Stimulated activated memory B cell treated with anti-CD40 and anti-IgM and Interleukin-4, amounts not matched to agents 10 μg/mL and 1 μg/mL and 100 μg/mL, for 72 hours (primary cell): ENCODE data around the gene SLC5A1.
"Not testable (repeated sequence)": the region's sequence is repeated elsewhere in the genome, so short reads cannot be mapped to it uniquely, and the experiment has no call there.

Source experiments
- ATAC-seq: fragments of 150-1000 bp; cut with Tn5 transposase; 2 replicates; pipeline ENCODE4 v1.10.0; 2021
- H3K27ac Mint-ChIP-seq: one replicate; pipeline ENCODE4 v1.8.0; 2022; ENCODE audit warnings: mild to moderate bottlenecking, mixed read lengths
- H3K27me3 Mint-ChIP-seq: one replicate; pipeline ENCODE4 v1.8.0; 2022; ENCODE audit warnings: mixed read lengths
- H3K36me3 Mint-ChIP-seq: one replicate; pipeline ENCODE4 v1.8.0; 2022; ENCODE audit warnings: mixed read lengths
- H3K4me1 Mint-ChIP-seq: one replicate; pipeline ENCODE4 v1.8.0; 2022; ENCODE audit warnings: mixed read lengths
- H3K4me3 Mint-ChIP-seq: one replicate; pipeline ENCODE4 v1.8.0; 2022; ENCODE audit warnings: mild to moderate bottlenecking, moderate library complexity, mixed read lengths
- H3K9me3 Mint-ChIP-seq: one replicate; pipeline ENCODE4 v1.8.0; 2022; ENCODE audit warnings: mixed read lengths

The SLC5A1 gene

DNA sequence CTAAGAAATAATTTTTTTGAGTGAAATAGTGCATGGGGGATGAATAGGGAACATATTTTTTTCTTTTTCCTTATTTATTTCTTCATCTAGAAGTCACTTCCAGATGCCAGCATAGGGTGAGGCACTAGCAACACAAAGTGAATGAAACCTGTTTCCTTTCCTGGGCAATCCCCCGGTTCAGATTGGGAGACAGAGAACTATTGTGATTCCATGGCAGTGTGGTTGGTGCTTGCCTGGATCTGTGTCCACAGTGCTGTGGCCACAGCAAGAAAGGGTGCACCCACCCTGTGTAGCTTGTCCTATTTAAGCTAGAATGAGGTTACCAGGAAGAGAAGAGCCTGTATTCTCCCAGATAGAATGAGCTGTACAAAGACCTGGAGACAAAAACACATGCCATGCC is 57.6 kb downstream of the SLC5A1 start:
- H3K27ac Mint-ChIP-seq, result no peak overlapping the region
- peaks cover 17% of the 10 kb centered on the region for H3K27me3 Mint-ChIP-seq
- no peaks in the 10 kb centered on the region for H3K36me3 Mint-ChIP-seq
- H3K9me3 Mint-ChIP-seq, result no peaks in the 10 kb centered on the region
- H3K4me3 Mint-ChIP-seq, result no peak overlapping the region
- ATAC-seq, result no peak
- H3K4me1 Mint-ChIP-seq, result no peaks in the 10 kb centered on the region

- Mint-ChIP-seq H3K27me3 (peaks cover 31% of the 10 kb centered on the region), H3K9me3 (no peaks in the 10 kb centered on the region), H3K27ac (no peak overlapping the region), H3K4me1 (no peaks in the 10 kb centered on the region), H3K4me3 (no peak overlapping the region), H3K36me3 (no peaks in the 10 kb centered on the region)
- no peak for ATAC-seq
Observed at GRCh38 chr22:32103658-32104315, 60.7 kb downstream of the SLC5A1 start.

- H3K9me3 Mint-ChIP-seq, result no peaks in the 10 kb centered on the region
- no peak overlapping the region for H3K27ac Mint-ChIP-seq
- no peaks in the 10 kb centered on the region for H3K36me3 Mint-ChIP-seq
- H3K27me3 Mint-ChIP-seq, result peaks cover 52% of the 10 kb centered on the region
- no peak overlapping the region for H3K4me3 Mint-ChIP-seq
- no peaks in the 10 kb centered on the region for H3K4me1 Mint-ChIP-seq
- no peak for ATAC-seq
Observed at GRCh38 chr22:32106930-32107329, 63.9 kb downstream of the SLC5A1 start.

GRCh38 chr22:32112380-32112779 is 69.3 kb downstream of the SLC5A1 start:
- Mint-ChIP-seq H3K36me3 (no peaks in the 10 kb centered on the region), H3K9me3 (no peaks in the 10 kb centered on the region), H3K4me3 (no peak overlapping the region), H3K4me1 (no peaks in the 10 kb centered on the region), H3K27ac (no peak overlapping the region), H3K27me3 (peaks cover 53% of the 10 kb centered on the region)
- ATAC-seq, result no peak

DNA sequence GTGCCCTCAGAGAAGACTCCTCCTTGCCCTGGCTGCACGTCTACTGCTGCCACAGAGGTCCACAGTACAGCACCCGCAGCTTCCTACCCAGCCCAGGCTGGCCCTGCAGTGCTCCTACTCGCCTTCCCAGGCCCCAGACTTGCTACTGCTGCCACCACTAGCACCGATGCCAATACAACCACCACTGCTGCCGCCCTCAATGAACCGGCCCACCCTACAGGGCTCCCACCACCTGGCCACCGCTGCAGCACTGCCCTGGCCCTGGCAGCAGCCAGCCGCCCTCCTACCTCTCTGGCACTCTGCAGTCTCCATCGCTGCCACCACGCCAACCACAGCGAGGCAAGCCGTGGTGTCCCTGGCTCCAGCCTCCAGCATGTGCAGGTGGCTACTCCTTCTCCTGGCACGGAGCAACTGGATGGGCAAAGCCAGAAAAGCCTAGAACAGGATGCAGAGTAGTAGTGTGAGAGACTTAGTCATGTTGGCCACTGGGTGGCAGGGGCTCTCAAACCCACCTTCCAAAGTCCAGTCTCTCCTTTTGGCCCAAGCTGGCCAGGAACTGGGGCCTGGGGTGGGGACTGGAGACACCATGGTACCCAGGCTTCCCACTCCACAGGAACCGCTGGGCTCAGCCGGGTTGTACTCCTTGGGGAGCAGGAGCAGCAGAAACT is 76.6 kb downstream of the SLC5A1 start:
- no peak for ATAC-seq
- Mint-ChIP-seq H3K27me3 (peaks cover 23% of the 10 kb centered on the region), H3K4me3 (no peak overlapping the region), H3K27ac (no peak overlapping the region), H3K36me3 (no peaks in the 10 kb centered on the region), H3K4me1 (peaks cover 8% of the 10 kb centered on the region), H3K9me3 (no peaks in the 10 kb centered on the region)

DNA sequence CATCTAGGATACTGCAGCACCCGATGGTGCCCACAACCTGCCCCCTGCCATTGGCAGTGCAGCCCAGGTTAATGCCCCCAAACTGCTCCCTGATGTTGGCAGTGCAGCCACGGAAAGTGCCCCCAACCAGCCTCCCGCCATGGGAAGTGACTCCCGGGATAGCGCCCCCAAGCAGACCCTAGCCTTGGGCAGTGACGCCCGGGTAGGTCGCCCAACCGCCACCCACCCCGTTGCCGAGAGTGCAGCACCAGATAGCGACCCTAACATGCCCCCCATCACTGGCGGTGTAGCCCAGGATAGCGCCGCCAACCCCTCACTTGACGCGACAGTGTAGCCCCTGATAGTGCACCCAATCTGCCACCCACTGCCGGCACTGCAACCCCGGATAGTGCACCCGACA is 77.5 kb downstream of the SLC5A1 start:
- ATAC-seq, result no peak
- Mint-ChIP-seq H3K27me3 (peaks cover 23% of the 10 kb centered on the region), H3K4me3 (no peak overlapping the region), H3K4me1 (peaks cover 15% of the 10 kb centered on the region), H3K9me3 (no peaks in the 10 kb centered on the region), H3K27ac (no peak overlapping the region), H3K36me3 (no peaks in the 10 kb centered on the region)

DNA sequence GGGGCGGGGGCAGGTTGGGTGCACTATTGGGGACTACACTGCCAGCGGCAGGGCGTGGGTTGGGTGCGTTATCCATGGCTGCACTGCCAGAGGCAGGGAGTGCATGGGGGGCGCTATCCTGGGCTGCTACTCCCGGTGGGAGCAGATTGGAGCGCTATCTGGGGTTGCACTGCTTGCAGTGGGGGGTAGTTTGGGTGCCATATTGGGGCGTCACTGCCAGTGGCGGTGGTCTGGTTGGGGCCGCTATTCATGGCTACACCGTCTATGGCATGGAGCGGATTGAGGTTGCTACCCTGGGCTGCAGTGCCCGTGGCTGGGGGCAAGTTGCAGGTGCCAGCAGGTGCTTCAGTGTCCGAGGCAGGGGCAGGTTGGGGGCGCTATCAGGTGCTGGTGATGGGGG is 79.8 kb downstream of the SLC5A1 start:
- H3K9me3 Mint-ChIP-seq, result no peaks in the 10 kb centered on the region
- H3K4me1 Mint-ChIP-seq, result peaks cover 15% of the 10 kb centered on the region
- H3K27ac Mint-ChIP-seq, result no peak overlapping the region
- ATAC-seq, result no peak
- H3K27me3 Mint-ChIP-seq, result peaks cover 10% of the 10 kb centered on the region
- H3K4me3 Mint-ChIP-seq, result no peak overlapping the region
- H3K36me3 Mint-ChIP-seq, result no peaks in the 10 kb centered on the region

DNA sequence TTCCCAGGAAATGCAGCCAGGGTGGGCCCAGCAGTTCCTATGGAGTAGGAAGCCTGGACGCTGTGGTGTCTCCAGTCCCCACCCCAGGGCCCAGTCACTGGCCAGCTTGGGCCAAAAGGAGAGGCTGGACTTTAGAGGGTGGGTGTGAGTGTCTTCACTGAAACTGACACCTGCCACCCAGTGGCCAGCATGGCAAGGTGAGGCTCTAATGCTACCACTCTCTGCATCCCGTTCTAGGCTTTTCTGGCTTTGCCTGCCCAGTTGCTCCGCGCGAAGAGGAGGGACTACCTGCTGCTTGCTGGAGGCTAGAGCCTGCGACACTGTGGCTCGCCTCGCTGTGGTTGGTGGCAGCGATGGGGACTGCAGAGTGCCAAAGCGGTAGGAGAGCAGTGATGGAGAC is 80.6 kb downstream of the SLC5A1 start:
- ATAC-seq, result no peak
- Mint-ChIP-seq H3K27ac (no peak overlapping the region), H3K27me3 (peaks cover 10% of the 10 kb centered on the region), H3K4me3 (no peak overlapping the region), H3K9me3 (no peaks in the 10 kb centered on the region), H3K4me1 (peaks cover 15% of the 10 kb centered on the region), H3K36me3 (no peaks in the 10 kb centered on the region)

- Mint-ChIP-seq H3K9me3 (no peaks in the 10 kb centered on the region), H3K27me3 (no peaks in the 10 kb centered on the region), H3K36me3 (no peaks in the 10 kb centered on the region), H3K4me1 (peaks cover 15% of the 10 kb centered on the region), H3K4me3 (no peak overlapping the region), H3K27ac (no peak overlapping the region)
- ATAC-seq, result no peak
Observed at GRCh38 chr22:32127904-32128303, 84.8 kb downstream of the SLC5A1 start.

DNA sequence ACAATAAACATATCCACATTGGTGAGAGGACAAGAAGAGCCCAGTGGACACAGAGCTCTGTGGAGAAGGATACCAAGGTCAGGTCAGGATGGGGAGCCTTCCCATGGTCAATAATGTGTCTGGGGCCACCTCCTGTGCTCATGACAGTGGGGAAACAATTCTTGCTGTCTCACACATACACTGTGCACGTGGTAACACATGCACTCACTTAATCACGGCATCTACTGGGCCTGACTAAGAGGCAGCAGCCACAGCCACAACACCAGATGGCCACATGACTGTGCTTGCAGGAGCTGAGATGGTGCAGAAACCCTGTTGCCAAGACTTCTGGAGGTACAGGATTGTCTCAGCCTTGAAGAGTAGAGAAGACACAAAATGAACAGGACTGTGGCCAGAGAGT is 87.4 kb downstream of the SLC5A1 start:
- ATAC-seq, result no peak
- no peak overlapping the region for H3K27ac Mint-ChIP-seq
- no peaks in the 10 kb centered on the region for H3K4me1 Mint-ChIP-seq
- H3K9me3 Mint-ChIP-seq, result no peaks in the 10 kb centered on the region
- H3K27me3 Mint-ChIP-seq, result no peaks in the 10 kb centered on the region
- no peaks in the 10 kb centered on the region for H3K36me3 Mint-ChIP-seq
- H3K4me3 Mint-ChIP-seq, result no peak overlapping the region

GRCh38 chr22:32132126-32132525 is 89.1 kb downstream of the SLC5A1 start:
- no peak overlapping the region for H3K4me3 Mint-ChIP-seq
- no peaks in the 10 kb centered on the region for H3K9me3 Mint-ChIP-seq
- H3K27me3 Mint-ChIP-seq, result no peaks in the 10 kb centered on the region
- no peak for ATAC-seq
- H3K4me1 Mint-ChIP-seq, result no peaks in the 10 kb centered on the region
- H3K36me3 Mint-ChIP-seq, result no peaks in the 10 kb centered on the region
- no peak overlapping the region for H3K27ac Mint-ChIP-seq

DNA sequence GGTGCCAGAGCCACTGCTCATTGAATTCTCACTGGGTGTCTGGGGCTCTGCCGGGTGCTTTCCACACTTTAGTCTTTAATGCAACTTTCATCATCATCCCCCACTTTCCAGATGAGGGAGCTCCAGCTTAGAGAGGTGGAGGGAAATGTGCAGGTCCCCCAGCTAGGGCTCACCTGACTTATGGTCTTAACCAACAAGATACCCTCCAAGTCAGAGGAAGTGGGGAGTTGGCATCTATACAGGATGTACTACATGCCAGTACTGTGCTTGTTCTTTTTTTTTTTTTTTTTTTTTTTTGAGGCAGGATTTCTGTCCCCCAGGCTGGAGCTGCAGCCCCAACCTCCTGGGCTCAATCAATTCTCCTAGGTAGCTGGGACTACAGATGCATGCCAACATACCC is 89.7 kb downstream of the SLC5A1 start:
- H3K36me3 Mint-ChIP-seq, result no peaks in the 10 kb centered on the region
- peaks cover 6% of the 10 kb centered on the region for H3K4me1 Mint-ChIP-seq
- no peak for ATAC-seq
- no peak overlapping the region for H3K4me3 Mint-ChIP-seq
- H3K9me3 Mint-ChIP-seq, result no peaks in the 10 kb centered on the region
- no peaks in the 10 kb centered on the region for H3K27me3 Mint-ChIP-seq
- H3K27ac Mint-ChIP-seq, result no peak overlapping the region

- peaks cover 17% of the 10 kb centered on the region for H3K4me1 Mint-ChIP-seq
- H3K36me3 Mint-ChIP-seq, ATAC-seq, H3K4me3 Mint-ChIP-seq, H3K9me3 Mint-ChIP-seq, H3K27ac Mint-ChIP-seq, H3K27me3 Mint-ChIP-seq: not testable (repeated sequence)
Observed at GRCh38 chr22:32134796-32135195, 91.7 kb downstream of the SLC5A1 start.

DNA sequence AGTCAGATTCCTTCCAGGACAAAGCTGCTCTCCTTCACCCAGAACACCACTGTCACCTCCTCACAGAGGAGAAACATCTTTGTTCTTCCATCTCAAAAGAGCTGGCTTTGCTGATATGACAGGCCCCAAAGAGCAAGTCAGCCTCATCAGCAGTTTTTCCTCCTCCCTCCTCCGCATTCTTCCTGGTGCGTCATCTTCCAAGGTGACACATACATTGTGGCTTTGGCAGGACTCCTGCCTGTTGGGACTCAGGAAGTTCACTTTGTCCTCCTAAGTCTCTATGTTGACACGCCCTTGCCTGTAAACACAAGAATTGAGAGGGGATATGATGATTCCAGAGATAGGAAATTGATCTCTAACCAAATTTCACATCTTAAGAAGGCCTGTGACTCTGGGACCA is 92.9 kb downstream of the SLC5A1 start:
- not testable (repeated sequence) for H3K27ac Mint-ChIP-seq

DNA sequence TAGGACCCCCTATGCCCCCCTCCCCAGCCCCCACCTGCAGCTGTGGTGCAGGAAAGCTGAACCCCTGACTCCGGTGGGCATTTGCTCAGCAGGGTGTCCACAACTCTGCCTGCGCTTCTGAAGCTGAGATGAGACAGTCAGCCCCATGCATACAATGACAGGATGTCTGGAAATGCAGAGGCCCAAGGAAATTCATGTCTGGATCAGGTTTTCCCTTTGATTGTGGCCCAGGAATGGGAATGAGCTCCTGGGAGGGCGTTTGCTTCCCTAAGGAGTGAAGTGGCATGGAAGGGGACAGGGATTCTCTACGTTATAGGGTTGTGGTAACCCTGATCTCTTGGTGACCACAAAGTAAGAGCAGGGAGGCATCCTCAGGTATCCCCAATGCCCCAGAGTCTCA is 93.8 kb downstream of the SLC5A1 start:
- peak overlapping the region; percentile 81 for H3K27ac Mint-ChIP-seq
- not testable (repeated sequence) for H3K27me3 Mint-ChIP-seq, H3K4me3 Mint-ChIP-seq

More for the DNA sequence above, 92.9 kb downstream of the SLC5A1 start:
- not testable (repeated sequence) for H3K9me3 Mint-ChIP-seq, H3K4me3 Mint-ChIP-seq, H3K27me3 Mint-ChIP-seq, ATAC-seq, H3K36me3 Mint-ChIP-seq
- H3K4me1 Mint-ChIP-seq, result peaks cover 17% of the 10 kb centered on the region

DNA sequence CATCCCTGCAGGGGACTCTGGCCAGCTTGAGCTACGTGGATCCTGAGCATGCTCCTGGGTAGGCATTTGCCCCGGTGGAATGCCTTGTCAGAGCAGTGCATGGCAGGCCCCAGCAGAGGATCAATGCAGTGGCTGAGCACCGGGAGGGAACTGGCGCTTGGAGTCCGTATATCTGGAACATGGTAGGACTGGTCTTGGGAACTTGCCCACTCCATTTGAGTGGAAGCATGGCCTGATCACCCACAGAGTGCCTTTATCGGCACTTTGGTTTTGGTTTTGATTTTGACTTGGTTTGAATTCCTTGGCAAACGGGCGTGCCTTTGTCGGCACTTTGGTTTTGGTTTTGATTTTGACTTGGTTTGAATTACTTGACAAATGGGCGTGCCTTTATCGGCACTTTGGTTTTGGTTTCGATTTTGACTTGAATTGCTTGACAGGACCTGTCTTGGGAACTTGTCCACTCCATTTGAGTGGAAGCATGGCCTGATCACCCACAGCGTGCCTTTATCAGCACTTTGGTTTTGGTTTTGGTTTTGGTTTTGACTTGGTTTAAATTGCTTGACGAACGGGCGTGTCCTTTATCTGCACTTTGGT is 94.8 kb downstream of the SLC5A1 start:
- H3K27ac Mint-ChIP-seq, result peak overlapping the region; percentile 81
- not testable (repeated sequence) for H3K27me3 Mint-ChIP-seq, H3K9me3 Mint-ChIP-seq, H3K36me3 Mint-ChIP-seq
- peak; percentile 58 for ATAC-seq
- peak overlapping the region; percentile 86 for H3K4me3 Mint-ChIP-seq
- peaks cover 17% of the 10 kb centered on the region for H3K4me1 Mint-ChIP-seq

More for the DNA sequence above, 93.8 kb downstream of the SLC5A1 start:
- not testable (repeated sequence) for H3K9me3 Mint-ChIP-seq, H3K36me3 Mint-ChIP-seq, ATAC-seq
- peaks cover 17% of the 10 kb centered on the region for H3K4me1 Mint-ChIP-seq
